ENCODE results near the gene TBC1D1. TPM values are rescaled to one million over a fixed set of nuclear protein-coding genes. Genes with fewer than 3 reads are reported as not detected.

Gene TBC1D1
- polyA plus RNA-seq, 3 donors: 23.3 to 70.0 (median 31.5) TPM

DNA sequence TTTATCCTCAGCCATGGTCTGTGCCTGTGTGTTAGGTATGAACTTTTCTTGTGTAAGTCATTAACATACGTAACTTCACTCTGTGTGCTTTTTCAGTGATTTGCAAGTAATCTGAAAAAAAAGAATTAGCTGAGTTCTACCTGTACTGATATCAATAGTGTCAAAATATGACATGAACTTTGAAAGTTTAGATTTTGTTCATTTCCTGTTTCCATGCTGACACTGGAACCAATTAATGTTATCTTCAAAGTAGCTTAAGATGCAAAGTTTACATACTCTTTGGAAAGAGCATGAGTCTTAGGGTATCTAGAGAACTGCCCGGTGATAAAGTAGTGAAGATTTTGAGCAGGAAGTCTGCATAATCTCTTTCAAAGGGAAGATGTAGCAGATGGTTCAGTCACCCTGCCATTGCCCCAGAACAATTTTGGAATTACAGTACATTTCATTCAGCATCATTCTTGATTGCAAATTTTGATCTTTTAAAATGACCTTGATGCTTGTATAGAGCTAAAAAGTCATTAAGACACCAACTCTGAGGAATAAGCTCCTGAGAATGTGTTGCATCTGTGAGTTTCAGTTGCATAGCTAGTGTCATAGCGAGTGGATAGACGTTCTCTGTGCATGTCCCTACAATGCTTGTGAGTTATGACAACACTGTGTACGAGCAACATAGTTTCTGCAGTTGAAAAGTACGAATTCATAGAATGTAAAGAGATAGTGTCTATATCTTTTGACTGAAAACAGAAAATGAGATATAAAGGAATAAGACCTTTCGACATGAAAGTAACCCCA, 199.8 kb downstream of the TBC1D1 start:
- H3K4me1 ChIP-seq (ENCODE audit: control insufficient read depth in 1 of 2, insufficient read depth in 2 of 2, low read length in 2 of 2): no peaks in the 10 kb centered on the region
- intact Hi-C loops (cut with micrococcal nuclease): no loop called here
- H3K4me3 Mint-ChIP-seq: no peak overlapping the region
- no peak overlapping the region for H3K4me2 ChIP-seq (replicated peaks; ENCODE audit: extremely low read depth, low read length, poor library complexity, severe bottlenecking)
- no peaks in the 10 kb centered on the region for H4K20me1 ChIP-seq (ENCODE audit: insufficient read depth, low read length)
- no peaks in the 10 kb centered on the region for H3K79me2 ChIP-seq (ENCODE audit: insufficient read depth, low read length)
- DNase-seq: no peak
- no peaks in the 10 kb centered on the region for H3K27me3 ChIP-seq (ENCODE audit: control insufficient read depth in 2 of 2, insufficient read depth in 2 of 2, low read length in 2 of 2)
- H3K36me3 ChIP-seq (replicated peaks in 1 of 2; ENCODE audit: control insufficient read depth in 1 of 2, insufficient read depth in 2 of 2, low read length in 2 of 2): peaks cover 41 to 94% of the 10 kb centered on the region in 2 donors
- H3K4me3 ChIP-seq (replicated peaks in 1 of 3; ENCODE audit: low read depth in 2 of 3, low read length in 3 of 3): no peak overlapping the region
- peak overlapping the region in 1 of 2 donors; percentile 15 for H3K27ac ChIP-seq (ENCODE audit: low read depth in 1 of 2, low read length in 2 of 2)
- no peak overlapping the region for H2AFZ ChIP-seq (ENCODE audit: insufficient read depth, low read depth, low read length, poor library complexity, severe bottlenecking)
- H3K9me3 ChIP-seq (replicated peaks in 1 of 2; ENCODE audit: control insufficient read depth in 1 of 2, insufficient read depth in 1 of 2, low read length in 2 of 2): no peaks in the 10 kb centered on the region
- peaks cover 2% of the 10 kb centered on the region for H3K4me1 Mint-ChIP-seq
- H3K27ac Mint-ChIP-seq: peak overlapping the region in 1 of 7 donors; percentile 18
- H3K9ac ChIP-seq (ENCODE audit: insufficient read depth, low read length, poor library complexity, severe bottlenecking): no peak overlapping the region
- TF ChIP-seq, protein P1, sequence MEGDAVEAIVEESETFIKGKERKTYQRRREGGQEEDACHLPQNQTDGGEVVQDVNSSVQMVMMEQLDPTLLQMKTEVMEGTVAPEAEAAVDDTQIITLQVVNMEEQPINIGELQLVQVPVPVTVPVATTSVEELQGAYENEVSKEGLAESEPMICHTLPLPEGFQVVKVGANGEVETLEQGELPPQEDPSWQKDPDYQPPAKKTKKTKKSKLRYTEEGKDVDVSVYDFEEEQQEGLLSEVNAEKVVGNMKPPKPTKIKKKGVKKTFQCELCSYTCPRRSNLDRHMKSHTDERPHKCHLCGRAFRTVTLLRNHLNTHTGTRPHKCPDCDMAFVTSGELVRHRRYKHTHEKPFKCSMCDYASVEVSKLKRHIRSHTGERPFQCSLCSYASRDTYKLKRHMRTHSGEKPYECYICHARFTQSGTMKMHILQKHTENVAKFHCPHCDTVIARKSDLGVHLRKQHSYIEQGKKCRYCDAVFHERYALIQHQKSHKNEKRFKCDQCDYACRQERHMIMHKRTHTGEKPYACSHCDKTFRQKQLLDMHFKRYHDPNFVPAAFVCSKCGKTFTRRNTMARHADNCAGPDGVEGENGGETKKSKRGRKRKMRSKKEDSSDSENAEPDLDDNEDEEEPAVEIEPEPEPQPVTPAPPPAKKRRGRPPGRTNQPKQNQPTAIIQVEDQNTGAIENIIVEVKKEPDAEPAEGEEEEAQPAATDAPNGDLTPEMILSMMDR (IDR thresholded peaks at IDR 0.05): no peak
- no peaks in the 10 kb centered on the region for H3K27me3 Mint-ChIP-seq (ENCODE audit: low read depth in 3 of 3)
- peaks cover 64 to 80% of the 10 kb centered on the region in 2 donors for H3K36me3 Mint-ChIP-seq
- 100% methylated on average over 3 of the region's 7 CpGs for WGBS (ENCODE audit: insufficient coverage)
- no peaks in the 10 kb centered on the region for H3K9me3 Mint-ChIP-seq

DNA sequence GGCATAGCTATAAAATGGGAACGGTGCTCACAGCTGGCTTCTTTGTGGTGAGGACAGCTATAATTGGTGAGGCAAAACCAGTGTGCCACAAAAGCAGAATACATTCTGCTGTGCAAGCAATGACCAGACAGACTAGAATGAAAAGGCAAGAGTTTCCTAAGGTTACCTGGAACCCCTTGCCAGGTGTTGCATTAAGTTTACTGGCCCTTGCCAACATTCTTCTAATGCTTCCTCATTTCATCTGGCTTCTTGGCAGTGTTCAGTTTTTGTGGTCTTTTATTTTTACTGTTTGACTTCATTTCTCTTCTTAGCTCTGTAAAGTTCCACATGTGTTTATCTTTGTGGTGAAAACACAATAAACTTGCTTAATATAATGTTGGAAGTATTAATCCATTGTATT, 200.8 kb downstream of the TBC1D1 start:
- H3K36me3 ChIP-seq (replicated peaks in 1 of 2; ENCODE audit: control insufficient read depth in 1 of 2, insufficient read depth in 2 of 2, low read length in 2 of 2): peaks cover 51 to 97% of the 10 kb centered on the region in 2 donors
- 17% methylated on average over 1 of the region's 1 CpG for WGBS (ENCODE audit: insufficient coverage)

More for the DNA sequence above, 200.8 kb downstream of the TBC1D1 start:
- Histone ChIP-seq H3K4me2 (replicated peaks; ENCODE audit: extremely low read depth, low read length, poor library complexity, severe bottlenecking) (no peak overlapping the region), H4K20me1 (ENCODE audit: insufficient read depth, low read length) (no peaks in the 10 kb centered on the region), H3K4me1 (ENCODE audit: control insufficient read depth in 1 of 2, insufficient read depth in 2 of 2, low read length in 2 of 2) (no peaks in the 10 kb centered on the region), H3K9me3 (replicated peaks in 1 of 2; ENCODE audit: control insufficient read depth in 1 of 2, insufficient read depth in 1 of 2, low read length in 2 of 2) (no peaks in the 10 kb centered on the region), H3K9ac (ENCODE audit: insufficient read depth, low read length, poor library complexity, severe bottlenecking) (no peak overlapping the region), H3K27ac (ENCODE audit: low read depth in 1 of 2, low read length in 2 of 2) (no peak overlapping the region), H3K4me3 (replicated peaks in 1 of 3; ENCODE audit: low read depth in 2 of 3, low read length in 3 of 3) (no peak overlapping the region), H3K27me3 (ENCODE audit: control insufficient read depth in 2 of 2, insufficient read depth in 2 of 2, low read length in 2 of 2) (no peaks in the 10 kb centered on the region), H3K79me2 (ENCODE audit: insufficient read depth, low read length) (no peaks in the 10 kb centered on the region), H2AFZ (ENCODE audit: insufficient read depth, low read depth, low read length, poor library complexity, severe bottlenecking) (no peak overlapping the region)
- TF ChIP-seq, protein P1 (IDR thresholded peaks at IDR 0.05): no peak
- peaks cover 2% of the 10 kb centered on the region for H3K4me1 Mint-ChIP-seq
- no peak overlapping the region for H3K4me3 Mint-ChIP-seq
- intact Hi-C loops (cut with micrococcal nuclease): no loop called here
- H3K9me3 Mint-ChIP-seq: no peaks in the 10 kb centered on the region
- peaks cover 71 to 85% of the 10 kb centered on the region in 2 donors for H3K36me3 Mint-ChIP-seq
- H3K27me3 Mint-ChIP-seq (ENCODE audit: low read depth in 3 of 3): no peaks in the 10 kb centered on the region
- no peak for DNase-seq
- H3K27ac Mint-ChIP-seq: no peak overlapping the region

Data from CD14-positive monocyte (primary cell).